CD4-positive, CD25-positive, alpha-beta regulatory T cell (primary cell): ENCODE measurements around the gene SEMA3D. TPM values are rescaled to one million over a fixed set of nuclear protein-coding genes. Genes with fewer than 3 reads are reported as not detected.

Source experiments
- ATAC-seq, 2 donors: fragments of 150-1000 bp; cut with Tn5 transposase; one replicate each; pipeline ENCODE4 v1.10.0; 2021; ENCODE audit warnings: low read depth in 2 of 2, moderate number of reproducible peaks in 2 of 2, moderate library complexity in 1 of 2
- DNase-seq, 3 donors: peaks; one replicate each; pipeline versions ENCODE4 v3.0.0 to v3.0.0-alpha.2; 2012 to 2022; ENCODE audit warnings: mixed read lengths in 1 of 3
- H3K27ac ChIP-seq: one replicate; pipeline ENCODE4 v1.7.0; 2013; ENCODE audit warnings: mild to moderate bottlenecking, low read length; ENCODE audit not compliant: insufficient read depth, poor library complexity, severe bottlenecking
- H3K27me3 ChIP-seq: one replicate; pipeline ENCODE4 v1.7.0; 2013; ENCODE audit warnings: low read length; ENCODE audit not compliant: control insufficient read depth, insufficient read depth
- H3K36me3 ChIP-seq: one replicate; pipeline ENCODE4 v1.7.0; 2013; ENCODE audit warnings: mild to moderate bottlenecking, low read length, moderate library complexity; ENCODE audit not compliant: control insufficient read depth, insufficient read depth
- H3K4me1 ChIP-seq: 2 replicates; pipeline ENCODE4 v1.7.0; 2013; ENCODE audit warnings: mild to moderate bottlenecking, low read length; ENCODE audit not compliant: insufficient read depth, control insufficient read depth, poor library complexity, severe bottlenecking
- H3K4me3 ChIP-seq: one replicate; pipeline ENCODE4 v1.7.0; 2013; ENCODE audit warnings: low read depth, mild to moderate bottlenecking, low read length, moderate library complexity
- H3K9me3 ChIP-seq, 2 experiments: 1 replicate in 1 of 2; 2 replicates in 1 of 2; pipeline ENCODE4 v1.7.0; 2013; ENCODE audit warnings: low read length in 2 of 2, mild to moderate bottlenecking in 1 of 2, moderate library complexity in 1 of 2; ENCODE audit not compliant: control insufficient read depth in 2 of 2
- H3K27ac Mint-ChIP-seq, 3 donors: one replicate each; pipeline ENCODE4 v1.8.0; 2020 to 2022; ENCODE audit warnings: mild to moderate bottlenecking in 3 of 3, mixed read lengths in 3 of 3, moderate library complexity in 2 of 3
- H3K27me3 Mint-ChIP-seq: one replicate; pipeline ENCODE4 v1.8.0; 2022; ENCODE audit warnings: mild to moderate bottlenecking, mixed read lengths
- H3K36me3 Mint-ChIP-seq: one replicate; pipeline ENCODE4 v1.8.0; 2020; ENCODE audit warnings: mixed read lengths
- H3K4me1 Mint-ChIP-seq, 4 donors: one replicate each; pipeline ENCODE4 v1.8.0; 2020 to 2022; ENCODE audit warnings: mixed read lengths in 4 of 4, mild to moderate bottlenecking in 1 of 4
- H3K4me3 Mint-ChIP-seq, 4 donors: one replicate each; pipeline ENCODE4 v1.8.0; 2020 to 2022; ENCODE audit warnings: mild to moderate bottlenecking in 4 of 4, mixed read lengths in 4 of 4, moderate library complexity in 3 of 4
- H3K9me3 Mint-ChIP-seq, 7 donors: one replicate each; pipeline ENCODE4 v1.8.0; 2020 to 2022; ENCODE audit warnings: mixed read lengths in 7 of 7, mild to moderate bottlenecking in 3 of 7, moderate library complexity in 2 of 7
- polyA plus RNA-seq, 4 donors: library from polyadenylated mRNA; unstranded; fragments of 300-500 nt; fragmentation: Illumina TruSeq; gene quantifications; one replicate each; pipeline ENCODE4 v1.2.3, GENCODE V29; 2021
- total RNA-seq: library from RNA; stranded (reverse); gene quantifications from one replicate; pipeline ENCODE4 v1.2.3, GENCODE V29; 2022

Gene SEMA3D
- total and polyA plus RNA-seq, 5 donors from 2014 or later: not detected

- Histone ChIP-seq H3K9me3 (no peaks in the 10 kb centered on the region), H3K27ac (no peak overlapping the region), H3K4me3 (no peak overlapping the region), H3K36me3 (no peaks in the 10 kb centered on the region), H3K4me1 (no peaks in the 10 kb centered on the region), H3K27me3 (no peaks in the 10 kb centered on the region)
- Mint-ChIP-seq H3K4me3 (no peak overlapping the region), H3K36me3 (no peaks in the 10 kb centered on the region), H3K27ac (no peak overlapping the region), H3K9me3 (peaks cover 2 to 21% (median 6%) of the 10 kb centered on the region in 7 donors), H3K4me1 (no peaks in the 10 kb centered on the region), H3K27me3 (no peaks in the 10 kb centered on the region)
- DNase-seq (no peak), ATAC-seq (no peak)
Measured at GRCh38 chr7:85062651-85063050, 124.2 kb downstream of the SEMA3D start.

- Mint-ChIP-seq H3K27me3 (no peaks in the 10 kb centered on the region), H3K4me3 (no peak overlapping the region), H3K27ac (no peak overlapping the region), H3K4me1 (no peaks in the 10 kb centered on the region), H3K36me3 (no peaks in the 10 kb centered on the region), H3K9me3 (peaks cover 0 to 21% (median 9%) of the 10 kb centered on the region in 7 donors)
- DNase-seq: no peak
- H3K4me1 ChIP-seq: no peaks in the 10 kb centered on the region
- no peaks in the 10 kb centered on the region for H3K36me3 ChIP-seq
- H3K9me3 ChIP-seq: no peaks in the 10 kb centered on the region
- no peak overlapping the region for H3K27ac ChIP-seq
- H3K27me3 ChIP-seq: no peaks in the 10 kb centered on the region
- H3K4me3 ChIP-seq: no peak overlapping the region
- no peak for ATAC-seq
Measured at GRCh38 chr7:85061456-85061855, 125.4 kb downstream of the SEMA3D start.

GRCh38 chr7:85060696-85061095 lies 126.2 kb downstream of the SEMA3D start:
- peaks cover 0 to 21% (median 9%) of the 10 kb centered on the region in 7 donors for H3K9me3 Mint-ChIP-seq
- no peak for DNase-seq
- no peak overlapping the region for H3K4me3 Mint-ChIP-seq
- H3K27me3 ChIP-seq: no peaks in the 10 kb centered on the region
- no peaks in the 10 kb centered on the region for H3K36me3 Mint-ChIP-seq
- H3K4me3 ChIP-seq: no peak overlapping the region
- no peaks in the 10 kb centered on the region for H3K9me3 ChIP-seq
- no peaks in the 10 kb centered on the region for H3K36me3 ChIP-seq
- no peaks in the 10 kb centered on the region for H3K4me1 Mint-ChIP-seq
- H3K27me3 Mint-ChIP-seq: no peaks in the 10 kb centered on the region
- H3K4me1 ChIP-seq: no peaks in the 10 kb centered on the region
- H3K27ac Mint-ChIP-seq: no peak overlapping the region
- H3K27ac ChIP-seq: no peak overlapping the region
- ATAC-seq: no peak

- Histone ChIP-seq H3K27ac (no peak overlapping the region), H3K4me1 (no peaks in the 10 kb centered on the region), H3K36me3 (no peaks in the 10 kb centered on the region), H3K9me3 (no peaks in the 10 kb centered on the region), H3K4me3 (no peak overlapping the region), H3K27me3 (no peaks in the 10 kb centered on the region)
- ATAC-seq: no peak
- no peak for DNase-seq
- H3K36me3 Mint-ChIP-seq: no peaks in the 10 kb centered on the region
- H3K4me1 Mint-ChIP-seq: no peaks in the 10 kb centered on the region
- H3K9me3 Mint-ChIP-seq: peaks cover 2 to 12% (median 6%) of the 10 kb centered on the region in 7 donors
- H3K27ac Mint-ChIP-seq: no peak overlapping the region
- no peaks in the 10 kb centered on the region for H3K27me3 Mint-ChIP-seq
- no peak overlapping the region for H3K4me3 Mint-ChIP-seq
Measured at GRCh38 chr7:85055906-85056305, 130.9 kb downstream of the SEMA3D start.

- H3K36me3 Mint-ChIP-seq: no peaks in the 10 kb centered on the region
- H3K4me1 Mint-ChIP-seq: no peaks in the 10 kb centered on the region
- no peaks in the 10 kb centered on the region for H3K36me3 ChIP-seq
- H3K4me3 Mint-ChIP-seq: no peak overlapping the region
- peaks cover 0 to 8% (median 5%) of the 10 kb centered on the region in 7 donors for H3K9me3 Mint-ChIP-seq
- H3K4me1 ChIP-seq: no peaks in the 10 kb centered on the region
- DNase-seq: no peak
- ATAC-seq: no peak
- no peak overlapping the region for H3K27ac Mint-ChIP-seq
- no peak overlapping the region for H3K4me3 ChIP-seq
- no peaks in the 10 kb centered on the region for H3K27me3 Mint-ChIP-seq
- no peaks in the 10 kb centered on the region for H3K9me3 ChIP-seq
- H3K27me3 ChIP-seq: no peaks in the 10 kb centered on the region
- no peak overlapping the region for H3K27ac ChIP-seq
Measured at GRCh38 chr7:85055196-85055595, 131.7 kb downstream of the SEMA3D start.

GRCh38 chr7:85054306-85054705 lies 132.6 kb downstream of the SEMA3D start:
- Histone ChIP-seq H3K27ac (no peak overlapping the region), H3K4me1 (no peaks in the 10 kb centered on the region), H3K9me3 (no peaks in the 10 kb centered on the region), H3K27me3 (no peaks in the 10 kb centered on the region), H3K4me3 (no peak overlapping the region), H3K36me3 (no peaks in the 10 kb centered on the region)
- no peaks in the 10 kb centered on the region for H3K4me1 Mint-ChIP-seq
- H3K36me3 Mint-ChIP-seq: no peaks in the 10 kb centered on the region
- no peak overlapping the region for H3K4me3 Mint-ChIP-seq
- H3K9me3 Mint-ChIP-seq: peaks cover 0 to 8% (median 5%) of the 10 kb centered on the region in 7 donors
- no peak for DNase-seq
- H3K27ac Mint-ChIP-seq: no peak overlapping the region
- no peaks in the 10 kb centered on the region for H3K27me3 Mint-ChIP-seq
- ATAC-seq: no peak

GRCh38 chr7:85052894-85053293 lies 134.0 kb downstream of the SEMA3D start:
- Histone ChIP-seq H3K36me3 (no peaks in the 10 kb centered on the region), H3K27me3 (no peaks in the 10 kb centered on the region), H3K4me1 (no peaks in the 10 kb centered on the region), H3K9me3 (no peaks in the 10 kb centered on the region), H3K4me3 (no peak overlapping the region), H3K27ac (no peak overlapping the region)
- Mint-ChIP-seq H3K9me3 (peaks cover 0 to 6% (median 5%) of the 10 kb centered on the region in 7 donors), H3K27me3 (no peaks in the 10 kb centered on the region), H3K4me1 (no peaks in the 10 kb centered on the region), H3K4me3 (no peak overlapping the region), H3K36me3 (no peaks in the 10 kb centered on the region), H3K27ac (no peak overlapping the region)
- DNase-seq (no peak), ATAC-seq (no peak)

GRCh38 chr7:85052056-85052737 lies 134.7 kb downstream of the SEMA3D start:
- Histone ChIP-seq H3K4me3 (no peak overlapping the region), H3K4me1 (no peaks in the 10 kb centered on the region), H3K27ac (no peak overlapping the region), H3K36me3 (no peaks in the 10 kb centered on the region), H3K27me3 (no peaks in the 10 kb centered on the region), H3K9me3 (no peaks in the 10 kb centered on the region)
- Mint-ChIP-seq H3K9me3 (peaks cover 0 to 6% (median 5%) of the 10 kb centered on the region in 7 donors), H3K27ac (no peak overlapping the region), H3K27me3 (no peaks in the 10 kb centered on the region), H3K4me1 (no peaks in the 10 kb centered on the region), H3K4me3 (no peak overlapping the region), H3K36me3 (no peaks in the 10 kb centered on the region)
- ATAC-seq (no peak), DNase-seq (no peak)
